B cell (primary cell): ENCODE data around the gene UPK2. TPM values are rescaled to one million over a fixed set of nuclear protein-coding genes. Genes with fewer than 3 reads are reported as not detected.

Source experiments
- ATAC-seq: fragments of 200-7000 bp; cut with Tn5 transposase; one replicate; pipeline ENCODE4 v1.10.0; 2021; ENCODE audit warnings: low read depth, mild to moderate bottlenecking, moderate number of reproducible peaks, moderate library complexity
- CTCF ChIA-PET: fragments of 350-600 bp; sonication (Branson Sonifier 250); formaldehyde crosslinking; loops from one replicate; lab custom pipeline; 2021; ENCODE audit warnings: antibody characterized with exemption, inconsistent platforms; lab: Charles Lee
- POLR2A ChIA-PET: fragments of 350-600 bp; sonication (Branson Sonifier 250); formaldehyde crosslinking; loops from one replicate; lab custom pipeline; 2021; ENCODE audit warnings: antibody characterized with exemption; lab: Charles Lee
- DNase-seq: peaks from one replicate; pipeline ENCODE4 v3.0.0; 2013
- H2AFZ ChIP-seq: 2 replicates; pipeline ENCODE4 v1.6.1; 2012; ENCODE audit warnings: mild to moderate bottlenecking, low read depth, low read length; ENCODE audit not compliant: insufficient read depth, poor library complexity, severe bottlenecking
- H3K27ac ChIP-seq, 2 donors: 1 replicate in 1 of 2; 2 replicates in 1 of 2; pipeline ENCODE4 v1.5.1; 2012 to 2013; ENCODE audit warnings: low read length in 2 of 2, mild to moderate bottlenecking in 2 of 2, moderate library complexity in 1 of 2
- H3K27me3 ChIP-seq, 4 experiments: fragments of 200-600 bp in 1 of 4; sonication (generic) in 1 of 4; replicated peaks in 1 of 4; 1 replicate in 2 of 4; 2 replicates in 2 of 4; pipeline versions ENCODE4 v1.6.1 to v1.7.0; 2013 to 2016; ENCODE audit warnings: low read length in 3 of 4, mild to moderate bottlenecking in 2 of 4, mixed read lengths in 1 of 4, moderate library complexity in 1 of 4; ENCODE audit not compliant: insufficient read depth in 4 of 4, control insufficient read depth in 3 of 4; ENCODE audit errors: control extremely low read depth in 1 of 4
- H3K36me3 ChIP-seq, 2 experiments: replicated peaks in 1 of 2; 1 replicate in 1 of 2; 2 replicates in 1 of 2; pipeline versions ENCODE4 v1.6.1 to v1.7.1; 2013; ENCODE audit warnings: low read length in 1 of 2; ENCODE audit not compliant: insufficient read depth in 2 of 2, control insufficient read depth in 1 of 2; ENCODE audit errors: control extremely low read depth in 1 of 2, extremely low read depth in 1 of 2
- H3K4me1 ChIP-seq, 2 donors: fragments of 200-600 bp in 1 of 2; sonication (generic) in 1 of 2; 1 replicate in 1 of 2; 2 replicates in 1 of 2; pipeline versions ENCODE4 v1.5.1 to v1.6.1; 2013 to 2017; ENCODE audit warnings: low read length in 2 of 2; ENCODE audit not compliant: control insufficient read depth in 2 of 2, insufficient read depth in 2 of 2
- H3K4me2 ChIP-seq: replicated peaks from 2 replicates; pipeline ENCODE3; 2012; ENCODE audit warnings: mild to moderate bottlenecking, low read depth, low read length; ENCODE audit not compliant: poor library complexity, severe bottlenecking
- H3K4me3 ChIP-seq, 5 experiments: fragments of 200-600 bp in 1 of 5; sonication (generic) in 1 of 5; 1 replicate in 3 of 5; 2 replicates in 2 of 5; pipeline versions ENCODE4 v1.5.1 to v1.7.0; 2011 to 2016; ENCODE audit warnings: low read length in 4 of 5, mild to moderate bottlenecking in 4 of 5, low read depth in 2 of 5, control low read depth in 1 of 5, moderate library complexity in 1 of 5; ENCODE audit not compliant: insufficient read depth in 1 of 5; ENCODE audit errors: control extremely low read depth in 1 of 5, extremely low read depth in 1 of 5
- H3K79me2 ChIP-seq: fragments of 200-600 bp; sonication (generic); one replicate; pipeline ENCODE4 v1.6.0; 2016; ENCODE audit warnings: low read length; ENCODE audit not compliant: control insufficient read depth, insufficient read depth
- H3K9ac ChIP-seq: fragments of 200-600 bp; sonication (generic); 2 replicates; pipeline ENCODE4 v1.6.1; 2017; ENCODE audit warnings: mild to moderate bottlenecking, low read length, moderate library complexity
- H3K9me3 ChIP-seq, 3 donors: one replicate each; pipeline versions ENCODE4 v1.6.1 to v1.7.1; 2013; ENCODE audit warnings: low read length in 2 of 3; ENCODE audit not compliant: control insufficient read depth in 2 of 3, insufficient read depth in 1 of 3; ENCODE audit errors: control extremely low read depth in 1 of 3
- H4K20me1 ChIP-seq: 2 replicates; pipeline ENCODE4 v1.6.0; 2012; ENCODE audit warnings: mild to moderate bottlenecking, low read length; ENCODE audit not compliant: insufficient read depth, control insufficient read depth, poor library complexity, severe bottlenecking
- H3K27ac Mint-ChIP-seq: one replicate; pipeline ENCODE4 v1.8.0; 2021; ENCODE audit warnings: mixed read lengths
- H3K27me3 Mint-ChIP-seq: one replicate; pipeline ENCODE4 v1.8.0; 2021; ENCODE audit warnings: mixed read lengths
- H3K4me1 Mint-ChIP-seq: one replicate; pipeline ENCODE4 v1.8.0; 2021; ENCODE audit warnings: mixed read lengths
- H3K4me3 Mint-ChIP-seq: one replicate; pipeline ENCODE4 v1.8.0; 2021; ENCODE audit warnings: mixed read lengths
- H3K9me3 Mint-ChIP-seq: one replicate; pipeline ENCODE4 v1.8.0; 2022; ENCODE audit warnings: mixed read lengths; ENCODE audit not compliant: insufficient read depth
- CTCF ChIP-seq: fragments of 200-600 bp; IDR thresholded peaks from one replicate; pipeline ENCODE4 v1.8.0; 2022; ENCODE audit warnings: antibody characterized with exemption, mild to moderate bottlenecking
- EZH2 ChIP-seq: IDR thresholded peaks from 2 replicates; pipeline ENCODE4 v1.6.1; 2012; ENCODE audit warnings: borderline replicate concordance, low read depth, mild to moderate bottlenecking, moderate library complexity, low read length; ENCODE audit not compliant: insufficient read depth, poor library complexity, severe bottlenecking
- WGBS: methylation state at CpG from one replicate; pipeline ENCODE4 v1.1.5; 2013; ENCODE audit warnings: missing lambda C conversion rate; ENCODE audit not compliant: insufficient coverage; 5-methylcytosine and 5-hydroxymethylcytosine counted together
- intact Hi-C: fragments of 100-400 bp; cut with micrococcal nuclease; formaldehyde crosslinking; loops from one replicate; pipeline ENCODE4 v1.10.0; 2022
- polyA plus RNA-seq: library from polyadenylated mRNA; depleted of rRNA; stranded (reverse); fragments of >200 nt; gene quantifications from 2 replicates; pipeline ENCODE4 v1.2.3, GENCODE V29; 2012
- total RNA-seq, 2 donors: library from RNA; stranded (reverse); fragments of 120-200 nt in 1 of 2; gene quantifications; 1 replicate in 1 of 2; 2 replicates in 1 of 2; pipeline versions ENCODE4 v1.2.3 to v1.2.4, GENCODE V29; 2013 to 2022

UPK2 gene
- total and polyA plus RNA-seq, 2 donors (not counting 1 experiment from before 2014, with no cell fraction given), result 0.43 TPM; not detected in 1

- intact Hi-C loops, result no loop called here
- TF ChIP-seq EZH2, result no peak
- TF ChIP-seq CTCF, result no peak
- H3K79me2 ChIP-seq, result peaks cover 65% of the 10 kb centered on the region
- H3K27ac ChIP-seq, result peak overlapping the region in 1 of 2 donors; percentile 66
- peaks cover 19% of the 10 kb centered on the region for H4K20me1 ChIP-seq
- no peak overlapping the region for H3K4me3 Mint-ChIP-seq
- peak overlapping the region; percentile 37 for H3K27ac Mint-ChIP-seq
- H3K9me3 ChIP-seq, result no peaks in the 10 kb centered on the region
- ChIA-PET CTCF (interaction anchor here (1.0 to 15.2 kb wide), 4 partner anchors 15 to 121 kb away, joined by 5 to 288 read pairs (median 14); partner anchors contain the start of gene BCL9L), POLR2A (interaction anchor here (0.6 to 5.4 kb wide), 4 partner anchors 14 to 251 kb away, joined by 3 to 34 read pairs (median 4); partner anchors contain the start of gene DDX6)
- WGBS, result 95% methylated on average over 13 of the region's 21 CpGs
- ATAC-seq (no peak), DNase-seq (no peak)
- H3K9me3 Mint-ChIP-seq, result no peaks in the 10 kb centered on the region
- H3K36me3 ChIP-seq, result peaks cover 0 to 26% of the 10 kb centered on the region in 2 experiments
- H3K27me3 Mint-ChIP-seq, result no peaks in the 10 kb centered on the region
- H3K4me3 ChIP-seq, result no peak overlapping the region
- no peaks in the 10 kb centered on the region for H3K27me3 ChIP-seq
- peaks cover 54 to 73% of the 10 kb centered on the region in 2 donors for H3K4me1 ChIP-seq
- H3K4me1 Mint-ChIP-seq, result peaks cover 58% of the 10 kb centered on the region
- H3K4me2 ChIP-seq, result peak overlapping the region; percentile 79
- no peak overlapping the region for H3K9ac ChIP-seq
- H2AFZ ChIP-seq, result no peak overlapping the region
Measured at GRCh38 chr11:118909619-118910308, 46.3 kb upstream of the UPK2 start.
